ENCODE data around the gene CCNL2. TPM values are rescaled to one million over a fixed set of nuclear protein-coding genes. Genes with fewer than 3 reads are reported as not detected.
A peak's percentile ranks its signal among the peaks of the same experiment; 100 is the strongest.

The CCNL2 gene
- total and polyA plus RNA-seq, 2 of the 13 experiments (the other 11 are each of a cell fraction or from before 2014, with no cell fraction given): 105 to 340 TPM

DNA sequence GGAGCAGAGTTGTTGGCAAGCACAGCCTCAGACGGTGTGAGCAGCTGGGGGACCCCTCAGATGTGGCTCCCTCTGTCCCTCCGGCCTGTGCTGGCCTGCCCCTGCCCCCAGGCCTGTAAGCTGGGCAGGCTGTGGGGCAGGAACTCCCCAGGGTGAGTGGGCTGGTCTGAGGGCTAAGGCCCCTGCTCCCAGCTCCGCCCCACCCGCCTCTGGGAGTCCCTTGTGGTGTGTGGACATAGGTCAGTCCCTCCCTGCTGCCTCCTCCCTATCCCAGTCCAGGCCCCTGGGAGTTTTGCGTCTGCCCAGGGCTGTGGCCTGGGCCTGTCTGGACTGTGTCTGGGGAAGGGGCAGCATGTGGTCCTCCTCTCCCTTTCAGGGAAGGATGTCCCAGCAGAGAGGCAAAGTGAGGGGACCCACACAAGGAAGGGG, 32.7 kb upstream of the CCNL2 start (continued):
- TF ChIP-seq, protein P1, sequence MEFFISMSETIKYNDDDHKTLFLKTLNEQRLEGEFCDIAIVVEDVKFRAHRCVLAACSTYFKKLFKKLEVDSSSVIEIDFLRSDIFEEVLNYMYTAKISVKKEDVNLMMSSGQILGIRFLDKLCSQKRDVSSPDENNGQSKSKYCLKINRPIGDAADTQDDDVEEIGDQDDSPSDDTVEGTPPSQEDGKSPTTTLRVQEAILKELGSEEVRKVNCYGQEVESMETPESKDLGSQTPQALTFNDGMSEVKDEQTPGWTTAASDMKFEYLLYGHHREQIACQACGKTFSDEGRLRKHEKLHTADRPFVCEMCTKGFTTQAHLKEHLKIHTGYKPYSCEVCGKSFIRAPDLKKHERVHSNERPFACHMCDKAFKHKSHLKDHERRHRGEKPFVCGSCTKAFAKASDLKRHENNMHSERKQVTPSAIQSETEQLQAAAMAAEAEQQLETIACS (CRISPR knock-in tag; IDR thresholded peaks at IDR 0.05): 0 out of 2 replicates have a peak, but pooled peaks have one; percentile 26
- peak; percentile 83 for TF ChIP-seq RBFOX2 (IDR thresholded peaks at IDR 0.05; ENCODE audit: low read depth, low read length)
- no peak for TF ChIP-seq HDAC6 (IDR thresholded peaks at IDR 0.05; ENCODE audit: low read depth, low read length)
- TF ChIP-seq, protein P2, sequence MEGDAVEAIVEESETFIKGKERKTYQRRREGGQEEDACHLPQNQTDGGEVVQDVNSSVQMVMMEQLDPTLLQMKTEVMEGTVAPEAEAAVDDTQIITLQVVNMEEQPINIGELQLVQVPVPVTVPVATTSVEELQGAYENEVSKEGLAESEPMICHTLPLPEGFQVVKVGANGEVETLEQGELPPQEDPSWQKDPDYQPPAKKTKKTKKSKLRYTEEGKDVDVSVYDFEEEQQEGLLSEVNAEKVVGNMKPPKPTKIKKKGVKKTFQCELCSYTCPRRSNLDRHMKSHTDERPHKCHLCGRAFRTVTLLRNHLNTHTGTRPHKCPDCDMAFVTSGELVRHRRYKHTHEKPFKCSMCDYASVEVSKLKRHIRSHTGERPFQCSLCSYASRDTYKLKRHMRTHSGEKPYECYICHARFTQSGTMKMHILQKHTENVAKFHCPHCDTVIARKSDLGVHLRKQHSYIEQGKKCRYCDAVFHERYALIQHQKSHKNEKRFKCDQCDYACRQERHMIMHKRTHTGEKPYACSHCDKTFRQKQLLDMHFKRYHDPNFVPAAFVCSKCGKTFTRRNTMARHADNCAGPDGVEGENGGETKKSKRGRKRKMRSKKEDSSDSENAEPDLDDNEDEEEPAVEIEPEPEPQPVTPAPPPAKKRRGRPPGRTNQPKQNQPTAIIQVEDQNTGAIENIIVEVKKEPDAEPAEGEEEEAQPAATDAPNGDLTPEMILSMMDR (CRISPR knock-in tag; IDR thresholded peaks at IDR 0.05): peak; percentile 21; the same call in 1 of the 2 replicates
- TF ChIP-seq ZBTB1 (CRISPR knock-in tag; IDR thresholded peaks at IDR 0.05; ENCODE audit: borderline replicate concordance): no peak
- TF ChIP-seq MYC (CRISPR knock-in tag; IDR thresholded peaks at IDR 0.05; ENCODE audit: borderline replicate concordance): peak; percentile 84
- TF ChIP-seq, protein P3, sequence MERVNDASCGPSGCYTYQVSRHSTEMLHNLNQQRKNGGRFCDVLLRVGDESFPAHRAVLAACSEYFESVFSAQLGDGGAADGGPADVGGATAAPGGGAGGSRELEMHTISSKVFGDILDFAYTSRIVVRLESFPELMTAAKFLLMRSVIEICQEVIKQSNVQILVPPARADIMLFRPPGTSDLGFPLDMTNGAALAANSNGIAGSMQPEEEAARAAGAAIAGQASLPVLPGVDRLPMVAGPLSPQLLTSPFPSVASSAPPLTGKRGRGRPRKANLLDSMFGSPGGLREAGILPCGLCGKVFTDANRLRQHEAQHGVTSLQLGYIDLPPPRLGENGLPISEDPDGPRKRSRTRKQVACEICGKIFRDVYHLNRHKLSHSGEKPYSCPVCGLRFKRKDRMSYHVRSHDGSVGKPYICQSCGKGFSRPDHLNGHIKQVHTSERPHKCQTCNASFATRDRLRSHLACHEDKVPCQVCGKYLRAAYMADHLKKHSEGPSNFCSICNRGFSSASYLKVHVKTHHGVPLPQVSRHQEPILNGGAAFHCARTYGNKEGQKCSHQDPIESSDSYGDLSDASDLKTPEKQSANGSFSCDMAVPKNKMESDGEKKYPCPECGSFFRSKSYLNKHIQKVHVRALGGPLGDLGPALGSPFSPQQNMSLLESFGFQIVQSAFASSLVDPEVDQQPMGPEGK (CRISPR knock-in tag; IDR thresholded peaks at IDR 0.05): peak; percentile 96
- TF ChIP-seq ZSCAN22 (CRISPR knock-in tag; IDR thresholded peaks at IDR 0.05): no peak
- TF ChIP-seq, protein P4, sequence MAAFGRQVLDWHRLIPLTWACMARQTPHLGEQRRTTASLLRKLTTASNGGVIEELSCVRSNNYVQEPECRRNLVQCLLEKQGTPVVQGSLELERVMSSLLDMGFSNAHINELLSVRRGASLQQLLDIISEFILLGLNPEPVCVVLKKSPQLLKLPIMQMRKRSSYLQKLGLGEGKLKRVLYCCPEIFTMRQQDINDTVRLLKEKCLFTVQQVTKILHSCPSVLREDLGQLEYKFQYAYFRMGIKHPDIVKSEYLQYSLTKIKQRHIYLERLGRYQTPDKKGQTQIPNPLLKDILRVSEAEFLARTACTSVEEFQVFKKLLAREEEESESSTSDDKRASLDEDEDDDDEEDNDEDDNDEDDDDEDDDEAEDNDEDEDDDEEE (CRISPR knock-in tag; IDR thresholded peaks at IDR 0.05): 0 out of 2 replicates have a peak, but pooled peaks have one; percentile 1
- peak; percentile 20; the same call in 1 of the 2 replicates for TF ChIP-seq MAF1 (CRISPR knock-in tag; IDR thresholded peaks at IDR 0.05; ENCODE audit: borderline replicate concordance)
- no peak for TF ChIP-seq NFE2L2 (IDR thresholded peaks at IDR 0.05; ENCODE audit: low read length)
- TF ChIP-seq ZBTB3 (CRISPR knock-in tag; IDR thresholded peaks at IDR 0.05; ENCODE audit: borderline replicate concordance, low read depth): no peak; the same call in 1 of the 2 replicates
- peak; percentile 76; the same call in 1 of the 2 replicates for TF ChIP-seq ZNF564 (CRISPR knock-in tag; IDR thresholded peaks at IDR 0.05)
- no peak for TF ChIP-seq GABPA (IDR thresholded peaks at IDR 0.05; ENCODE audit: low read depth, low read length)
- TF ChIP-seq GABPA (CRISPR knock-in tag; IDR thresholded peaks at IDR 0.05; ENCODE audit: low read depth): peak; percentile 48; the same call in 1 of the 2 replicates
- no peak; the same call in 1 of the 2 replicates for TF ChIP-seq ZNF782 (CRISPR knock-in tag; IDR thresholded peaks at IDR 0.05; ENCODE audit: borderline replicate concordance)
- TF ChIP-seq SATB2 (CRISPR knock-in tag; IDR thresholded peaks at IDR 0.05): 0 out of 2 replicates have a peak, but pooled peaks have one; percentile 33
- peak; percentile 80 for TF ChIP-seq NCOA2 (CRISPR knock-in tag; IDR thresholded peaks at IDR 0.05)
- no peak for TF ChIP-seq JUNB (CRISPR knock-in tag; IDR thresholded peaks at IDR 0.05; ENCODE audit: borderline replicate concordance)
- no peak for TF ChIP-seq ZNF781 (CRISPR knock-in tag; IDR thresholded peaks at IDR 0.05; ENCODE audit: borderline replicate concordance, not compliant biosample characterization)
- TF ChIP-seq PITX1 (CRISPR knock-in tag; IDR thresholded peaks at IDR 0.05): peak; percentile 50; the same call in 1 of the 2 replicates
- TF ChIP-seq SALL2 (CRISPR knock-in tag; IDR thresholded peaks at IDR 0.05): peak; percentile 14; the same call in 1 of the 2 replicates
- TF ChIP-seq SMYD3 (CRISPR knock-in tag; IDR thresholded peaks at IDR 0.05): no peak
- TF ChIP-seq ZSCAN30 (CRISPR knock-in tag; IDR thresholded peaks at IDR 0.05): no peak
- no peak for TF ChIP-seq ARID2 (CRISPR knock-in tag; IDR thresholded peaks at IDR 0.05; ENCODE audit: borderline replicate concordance)
- peak; percentile 89 for TF ChIP-seq RARA (CRISPR knock-in tag; IDR thresholded peaks at IDR 0.05)
- peak; percentile 76 for TF ChIP-seq IRF2 (CRISPR knock-in tag; IDR thresholded peaks at IDR 0.05)
